Muscle layer of colon (tissue), 2 donors: Measurements from ENCODE around the gene NAA25.

Experiments used
- H3K27ac ChIP-seq: one replicate; pipeline ENCODE4 v1.7.0; 2013; ENCODE audit warnings: low read depth, mild to moderate bottlenecking, low read length, moderate library complexity
- H3K27me3 ChIP-seq, 2 donors: one replicate each; pipeline ENCODE4 v1.7.0; 2013; ENCODE audit warnings: low read length in 2 of 2, mild to moderate bottlenecking in 2 of 2; ENCODE audit not compliant: insufficient read depth in 2 of 2, control insufficient read depth in 1 of 2
- H3K36me3 ChIP-seq: one replicate; pipeline ENCODE4 v1.7.0; 2013; ENCODE audit warnings: mild to moderate bottlenecking, low read length; ENCODE audit not compliant: insufficient read depth
- H3K4me1 ChIP-seq: one replicate; pipeline ENCODE4 v1.7.0; 2013; ENCODE audit warnings: mild to moderate bottlenecking, low read length; ENCODE audit not compliant: insufficient read depth
- H3K4me3 ChIP-seq, 2 donors: one replicate each; pipeline ENCODE4 v1.7.0; 2013; ENCODE audit warnings: low read length in 2 of 2, low read depth in 1 of 2, mild to moderate bottlenecking in 1 of 2, moderate library complexity in 1 of 2
- H3K9ac ChIP-seq: one replicate; pipeline ENCODE4 v1.7.0; 2013; ENCODE audit warnings: low read length
- H3K9me3 ChIP-seq: one replicate; pipeline ENCODE4 v1.7.0; 2013; ENCODE audit warnings: mild to moderate bottlenecking, low read length
- donor health status: abdominal sarcoma.
- donor health status: Adenocarcinoma of cecum.

The NAA25 gene

DNA sequence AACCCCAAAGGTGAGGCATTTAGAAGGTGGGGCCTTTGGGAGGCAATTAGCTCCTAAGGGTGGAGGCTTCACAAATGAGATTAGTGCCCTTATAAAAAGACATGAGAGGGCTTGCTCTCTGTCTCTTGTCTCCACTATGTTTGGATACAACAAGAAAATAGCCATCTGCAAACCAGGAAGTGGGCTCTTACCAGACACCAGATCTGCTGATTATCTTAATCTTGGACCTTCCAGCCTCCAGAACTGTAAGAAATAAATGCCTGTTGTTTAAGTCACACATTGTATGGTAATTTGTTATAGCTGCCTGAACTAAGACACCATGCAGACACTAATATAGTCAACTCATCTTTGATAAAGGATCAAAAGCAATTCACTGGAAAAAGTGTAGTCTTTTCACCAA lies 130.0 kb downstream of the NAA25 start:
- Histone ChIP-seq H3K4me1 (no peaks in the 10 kb centered on the region), H3K27ac (no peak overlapping the region), H3K27me3 (no peaks in the 10 kb centered on the region), H3K9me3 (no peaks in the 10 kb centered on the region), H3K9ac (no peak overlapping the region), H3K4me3 (no peak overlapping the region), H3K36me3 (no peaks in the 10 kb centered on the region)

DNA sequence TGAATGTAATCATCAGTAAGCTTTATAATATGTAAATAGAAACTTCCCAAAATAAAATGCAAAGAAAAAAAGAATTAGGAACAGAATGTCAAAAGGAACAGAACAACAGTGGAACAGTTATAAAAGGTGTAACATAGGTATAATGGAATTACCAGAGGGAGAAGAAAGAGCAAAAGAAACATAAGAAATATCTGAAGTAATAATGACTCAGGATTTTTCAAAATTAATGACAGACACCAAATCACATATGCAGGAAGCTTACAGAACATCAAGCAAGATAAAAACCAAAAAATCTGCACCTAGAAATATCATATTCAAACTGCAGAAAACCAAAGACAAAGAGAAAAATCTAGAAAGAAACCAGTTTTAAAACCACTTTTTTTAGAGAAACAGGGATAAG lies 131.7 kb downstream of the NAA25 start:
- H3K27me3 ChIP-seq, result no peaks in the 10 kb centered on the region
- H3K27ac ChIP-seq, result no peak overlapping the region
- H3K4me3 ChIP-seq, result no peak overlapping the region
- no peaks in the 10 kb centered on the region for H3K9me3 ChIP-seq
- no peaks in the 10 kb centered on the region for H3K4me1 ChIP-seq
- H3K36me3 ChIP-seq, result no peaks in the 10 kb centered on the region
- no peak overlapping the region for H3K9ac ChIP-seq
